Mucosa of rectum (tissue), 2 donors: ENCODE data around the gene KLHL24.
"Not testable (repeated sequence)": the region's sequence is repeated elsewhere in the genome, so short reads cannot be mapped to it uniquely, and the experiment has no call there.

ENCODE experiments used
- H3K27ac ChIP-seq, 2 donors: one replicate each; pipeline ENCODE4 v1.7.0; 2013; ENCODE audit warnings: inconsistent platforms in 2 of 2, low read depth in 2 of 2, low read length in 2 of 2
- H3K27me3 ChIP-seq, 2 donors: one replicate each; pipeline ENCODE4 v1.7.0; 2013; ENCODE audit warnings: low read length in 2 of 2; ENCODE audit not compliant: control insufficient read depth in 2 of 2, insufficient read depth in 2 of 2
- H3K36me3 ChIP-seq, 2 donors: one replicate each; pipeline ENCODE4 v1.7.0; 2013; ENCODE audit warnings: low read length in 2 of 2; ENCODE audit not compliant: control insufficient read depth in 2 of 2, insufficient read depth in 2 of 2
- H3K4me1 ChIP-seq, 2 donors: one replicate each; pipeline ENCODE4 v1.7.0; 2013; ENCODE audit warnings: low read length in 2 of 2, mild to moderate bottlenecking in 1 of 2; ENCODE audit not compliant: control insufficient read depth in 2 of 2, insufficient read depth in 2 of 2
- H3K4me3 ChIP-seq, 2 donors: one replicate each; pipeline ENCODE4 v1.7.0; 2013; ENCODE audit warnings: low read length in 2 of 2
- H3K9ac ChIP-seq, 2 donors: one replicate each; pipeline ENCODE4 v1.7.0; 2013; ENCODE audit warnings: low read length in 2 of 2, low read depth in 1 of 2, mild to moderate bottlenecking in 1 of 2
- H3K9me3 ChIP-seq, 2 donors: one replicate each; pipeline ENCODE4 v1.7.0; 2013; ENCODE audit warnings: low read length in 2 of 2; ENCODE audit not compliant: control insufficient read depth in 2 of 2
- donor health status: healthy.
- donor health status: Normal muscosa, but diverticular disease.

The KLHL24 gene

DNA sequence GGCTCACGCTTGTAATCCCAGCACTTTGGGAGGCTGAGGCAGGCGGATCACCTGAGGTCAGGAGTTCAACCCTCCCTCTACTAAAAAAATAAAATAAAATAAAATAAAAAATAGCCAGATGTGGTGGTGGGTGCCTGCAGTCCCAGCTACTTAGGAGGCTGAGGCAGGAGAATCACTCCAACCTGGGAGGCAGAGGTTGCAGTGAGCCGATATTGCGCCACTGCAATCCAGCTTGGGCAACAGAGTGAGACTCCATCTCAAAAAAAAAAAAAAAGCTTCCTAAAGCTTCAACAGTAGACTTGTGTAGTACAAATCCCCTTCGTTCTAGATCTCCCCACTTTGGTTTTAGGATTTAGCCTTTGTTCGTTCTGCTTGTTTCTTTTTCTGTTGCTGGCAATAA lies 68.5 kb downstream of the KLHL24 start:
- not testable (repeated sequence) for H3K4me3 ChIP-seq, H3K9me3 ChIP-seq, H3K27me3 ChIP-seq, H3K4me1 ChIP-seq, H3K9ac ChIP-seq, H3K27ac ChIP-seq, H3K36me3 ChIP-seq

DNA sequence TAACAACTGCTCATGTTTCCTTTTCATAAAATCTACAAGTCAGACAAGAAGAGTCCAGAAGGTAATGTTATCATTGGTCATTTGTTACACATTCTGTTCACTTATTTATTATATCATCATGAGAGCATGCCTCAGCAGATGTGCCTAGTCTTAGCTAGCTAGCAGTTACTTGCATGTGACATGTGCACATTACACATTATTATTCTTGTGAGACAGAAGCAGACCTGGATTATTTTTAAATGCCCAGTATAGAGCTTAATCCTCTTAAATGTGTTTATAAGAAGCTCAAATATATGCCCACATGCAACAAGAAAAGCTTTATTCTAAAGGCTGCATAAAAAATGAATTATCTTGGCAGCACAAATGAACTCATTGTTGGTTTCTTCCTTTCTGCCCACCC lies 74.8 kb downstream of the KLHL24 start:
- no peaks in the 10 kb centered on the region for H3K27me3 ChIP-seq
- H3K36me3 ChIP-seq, result peaks cover 0 to 2% of the 10 kb centered on the region in 2 donors
- H3K4me3 ChIP-seq, result no peak overlapping the region
- H3K9me3 ChIP-seq, result no peaks in the 10 kb centered on the region
- H3K4me1 ChIP-seq, result no peaks in the 10 kb centered on the region
- H3K9ac ChIP-seq, result no peak overlapping the region
- H3K27ac ChIP-seq, result no peak overlapping the region

DNA sequence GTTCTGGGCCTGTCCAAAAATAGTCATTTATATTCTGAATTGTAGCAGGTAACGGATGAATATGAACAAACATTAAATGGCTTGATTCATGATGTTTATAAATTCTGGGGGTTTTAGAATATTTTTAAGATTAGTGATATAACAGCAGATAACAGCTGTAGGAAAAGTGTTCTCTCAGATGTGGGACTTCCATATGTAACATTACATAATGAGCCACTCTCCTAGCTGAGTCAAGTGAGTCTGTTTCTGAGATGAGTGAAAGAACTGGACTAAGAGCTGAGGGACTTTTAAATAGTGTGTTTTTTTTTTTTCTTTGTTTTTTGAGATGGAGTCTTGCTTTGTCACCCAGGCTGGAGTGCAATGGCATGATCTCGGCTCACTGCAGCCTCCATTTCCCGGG lies 76.1 kb downstream of the KLHL24 start:
- no peak overlapping the region for H3K27ac ChIP-seq
- H3K9ac ChIP-seq, result no peak overlapping the region
- no peaks in the 10 kb centered on the region for H3K4me1 ChIP-seq
- H3K36me3 ChIP-seq, result peaks cover 0 to 2% of the 10 kb centered on the region in 2 donors
- H3K4me3 ChIP-seq, result no peak overlapping the region
- H3K27me3 ChIP-seq, result no peaks in the 10 kb centered on the region
- H3K9me3 ChIP-seq, result no peaks in the 10 kb centered on the region

- no peaks in the 10 kb centered on the region for H3K27me3 ChIP-seq
- no peaks in the 10 kb centered on the region for H3K4me1 ChIP-seq
- H3K9ac ChIP-seq, result no peak overlapping the region
- no peaks in the 10 kb centered on the region for H3K9me3 ChIP-seq
- no peak overlapping the region for H3K27ac ChIP-seq
- H3K36me3 ChIP-seq, result peaks cover 0 to 8% of the 10 kb centered on the region in 2 donors
- H3K4me3 ChIP-seq, result no peak overlapping the region
These were observed 79.2 kb downstream of the KLHL24 start for GRCh38 chr3:183714622-183715021.

- Histone ChIP-seq H3K36me3 (peaks cover 0 to 19% of the 10 kb centered on the region in 2 donors), H3K4me3 (no peak overlapping the region), H3K27ac (no peak overlapping the region), H3K27me3 (no peaks in the 10 kb centered on the region), H3K9me3 (no peaks in the 10 kb centered on the region), H3K9ac (no peak overlapping the region), H3K4me1 (no peaks in the 10 kb centered on the region)
These were observed 82.6 kb downstream of the KLHL24 start for GRCh38 chr3:183718012-183718411.

DNA sequence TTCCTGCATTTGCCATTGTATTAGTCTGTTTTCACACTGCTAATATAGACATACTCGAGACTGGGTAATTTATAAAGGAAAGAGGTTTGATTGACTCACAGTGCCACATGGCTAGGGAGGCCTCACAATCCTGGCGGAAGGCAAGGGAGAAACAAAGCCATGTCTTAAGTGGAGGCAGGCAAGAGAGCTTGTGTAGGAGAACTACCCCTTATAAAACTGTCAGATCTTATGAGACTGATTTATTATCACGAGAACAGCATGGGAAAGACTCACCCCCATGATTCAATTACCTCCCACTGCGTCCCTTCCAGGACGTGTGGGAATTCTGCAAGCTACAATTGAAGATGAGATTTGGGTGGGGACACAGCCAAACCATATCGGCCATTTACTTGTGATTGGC lies 90.0 kb downstream of the KLHL24 start:
- no peaks in the 10 kb centered on the region for H3K27me3 ChIP-seq
- H3K9me3 ChIP-seq, result no peaks in the 10 kb centered on the region
- no peak overlapping the region for H3K9ac ChIP-seq
- no peak overlapping the region for H3K27ac ChIP-seq
- no peak overlapping the region for H3K4me3 ChIP-seq
- no peaks in the 10 kb centered on the region for H3K4me1 ChIP-seq
- H3K36me3 ChIP-seq, result peaks cover 18 to 27% of the 10 kb centered on the region in 2 donors

GRCh38 chr3:183728204-183728603 lies 92.8 kb downstream of the KLHL24 start:
- Histone ChIP-seq H3K4me3 (no peak overlapping the region), H3K36me3 (peaks cover 17 to 18% of the 10 kb centered on the region in 2 donors), H3K4me1 (peaks cover 0 to 6% of the 10 kb centered on the region in 2 donors), H3K27ac (no peak overlapping the region), H3K27me3 (no peaks in the 10 kb centered on the region), H3K9me3 (no peaks in the 10 kb centered on the region), H3K9ac (no peak overlapping the region)

GRCh38 chr3:183730361-183730760 lies 94.9 kb downstream of the KLHL24 start:
- H3K27ac ChIP-seq, result no peak overlapping the region
- no peak overlapping the region for H3K4me3 ChIP-seq
- H3K36me3 ChIP-seq, result peaks cover 15 to 25% of the 10 kb centered on the region in 2 donors
- no peaks in the 10 kb centered on the region for H3K9me3 ChIP-seq
- H3K27me3 ChIP-seq, result no peaks in the 10 kb centered on the region
- peaks cover 0 to 6% of the 10 kb centered on the region in 2 donors for H3K4me1 ChIP-seq
- H3K9ac ChIP-seq, result no peak overlapping the region

GRCh38 chr3:183731611-183732010 lies 96.2 kb downstream of the KLHL24 start:
- H3K9me3 ChIP-seq, result no peaks in the 10 kb centered on the region
- H3K27ac ChIP-seq, result no peak overlapping the region
- H3K9ac ChIP-seq, result no peak overlapping the region
- peaks cover 0 to 6% of the 10 kb centered on the region in 2 donors for H3K4me1 ChIP-seq
- H3K27me3 ChIP-seq, result no peaks in the 10 kb centered on the region
- H3K36me3 ChIP-seq, result peaks cover 7 to 26% of the 10 kb centered on the region in 2 donors
- H3K4me3 ChIP-seq, result no peak overlapping the region

DNA sequence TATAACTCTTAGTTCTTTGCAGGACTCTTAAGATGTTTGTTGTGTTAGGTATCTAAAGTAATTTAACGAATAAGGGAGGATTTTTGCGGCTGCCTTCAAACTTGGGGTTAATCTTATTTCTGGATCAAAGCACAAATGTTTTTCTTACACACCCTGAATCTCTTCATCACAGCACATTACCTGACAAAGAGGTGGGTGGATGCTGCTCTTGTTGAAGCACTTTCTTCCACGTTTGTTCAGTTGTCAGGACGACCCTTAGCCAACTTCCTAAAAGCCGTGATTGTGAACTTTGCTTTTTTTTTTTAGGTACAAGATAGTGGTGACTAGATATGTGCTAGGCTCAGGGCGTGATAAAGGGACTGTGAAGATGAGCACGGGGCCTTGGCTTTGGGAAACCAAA lies 98.1 kb downstream of the KLHL24 start:
- H3K27me3 ChIP-seq, result no peaks in the 10 kb centered on the region
- H3K27ac ChIP-seq, result no peak overlapping the region
- no peaks in the 10 kb centered on the region for H3K9me3 ChIP-seq
- peaks cover 0 to 6% of the 10 kb centered on the region in 2 donors for H3K4me1 ChIP-seq
- no peak overlapping the region for H3K9ac ChIP-seq
- H3K4me3 ChIP-seq, result no peak overlapping the region
- peaks cover 5 to 33% of the 10 kb centered on the region in 2 donors for H3K36me3 ChIP-seq
